Measurements from ENCODE around the gene ARHGAP4.

Gene ARHGAP4

DNA sequence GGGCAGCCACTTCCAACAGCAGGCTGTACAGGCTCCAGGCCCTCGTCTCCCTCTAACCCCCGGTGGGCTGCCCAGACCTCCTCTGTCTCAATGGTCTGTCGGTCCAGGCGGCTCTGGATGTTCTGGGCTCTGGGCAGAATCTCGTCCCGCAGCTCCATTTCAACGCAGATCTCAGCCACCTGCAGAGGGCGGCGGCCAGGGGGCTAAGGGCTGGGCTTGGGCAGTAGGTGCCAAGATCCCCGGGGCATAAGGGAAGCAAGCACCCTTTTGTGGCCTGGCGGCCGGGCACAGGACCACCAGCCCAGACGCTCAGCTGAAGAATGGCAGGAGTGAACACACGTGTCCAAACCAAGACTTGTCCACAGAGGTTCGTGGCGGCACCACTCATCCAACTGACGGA lies 12.4 kb downstream of the ARHGAP4 start:
- DNase-seq, result no peak
- in situ Hi-C loops (cut with HindIII; ENCODE audit: low pct_ligation_motif_present, low pct_unique_long_range_greater_than_20kb, low sequenced_read_pairs), result no loop called here

DNA sequence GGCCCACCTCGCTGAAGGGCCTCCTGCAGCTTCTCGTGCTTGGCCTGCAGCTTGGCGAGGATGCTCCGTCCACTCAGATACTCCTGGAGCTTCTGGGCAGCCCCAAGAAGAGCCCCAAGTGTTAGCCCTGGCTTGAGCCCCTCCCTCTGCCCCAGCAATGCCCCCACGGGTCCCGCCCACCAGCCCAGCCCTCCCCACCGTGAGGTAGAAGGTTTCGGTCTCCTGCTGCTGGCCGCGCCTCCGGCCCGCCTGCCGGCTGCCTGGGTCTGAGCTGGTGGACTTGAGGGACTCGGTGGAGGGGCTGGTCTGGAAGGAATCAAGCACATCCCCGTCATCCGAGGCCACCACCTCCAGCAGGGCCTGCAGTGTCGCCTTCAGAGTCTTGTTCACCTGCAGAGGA lies 12.9 kb downstream of the ARHGAP4 start:
- in situ Hi-C loops (cut with HindIII; ENCODE audit: low pct_ligation_motif_present, low pct_unique_long_range_greater_than_20kb, low sequenced_read_pairs), result no loop called here
- DNase-seq, result no peak

- DNase-seq, result no peak
- in situ Hi-C loops (cut with HindIII; ENCODE audit: low pct_ligation_motif_present, low pct_unique_long_range_greater_than_20kb, low sequenced_read_pairs), result no loop called here
These were observed 14.3 kb downstream of the ARHGAP4 start for GRCh38 chrX:153911798-153912197.

- in situ Hi-C loops (cut with HindIII; ENCODE audit: low pct_ligation_motif_present, low pct_unique_long_range_greater_than_20kb, low sequenced_read_pairs), result no loop called here
- no peak for DNase-seq
These were observed 15.6 kb downstream of the ARHGAP4 start for GRCh38 chrX:153910446-153910845.

DNA sequence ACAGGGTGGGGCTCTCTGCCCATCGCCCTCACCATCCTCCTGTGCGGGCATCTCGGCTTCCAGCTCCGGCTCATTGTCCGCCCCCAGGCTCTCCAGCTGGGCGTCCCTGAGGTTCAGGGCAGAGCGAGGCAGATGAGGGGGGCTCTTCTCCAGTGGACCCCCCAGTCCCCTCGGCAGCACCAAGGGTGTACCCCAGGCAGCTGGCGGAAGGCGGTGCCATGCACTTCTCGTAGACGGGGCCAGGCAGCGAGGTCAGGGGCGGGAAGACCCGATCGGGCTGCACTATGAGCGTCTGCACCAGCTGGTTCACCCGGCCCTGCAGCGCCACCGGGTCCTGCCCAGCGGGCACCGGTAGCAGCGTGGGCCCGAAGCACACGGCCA lies 16.1 kb downstream of the ARHGAP4 start:
- no peak for DNase-seq
- in situ Hi-C loops (cut with HindIII; ENCODE audit: low pct_ligation_motif_present, low pct_unique_long_range_greater_than_20kb, low sequenced_read_pairs), result no loop called here

GRCh38 chrX:153909024-153909979 lies 16.8 kb downstream of the ARHGAP4 start:
- in situ Hi-C loops (cut with HindIII; ENCODE audit: low pct_ligation_motif_present, low pct_unique_long_range_greater_than_20kb, low sequenced_read_pairs), result no loop called here
- DNase-seq, result no peak

DNA sequence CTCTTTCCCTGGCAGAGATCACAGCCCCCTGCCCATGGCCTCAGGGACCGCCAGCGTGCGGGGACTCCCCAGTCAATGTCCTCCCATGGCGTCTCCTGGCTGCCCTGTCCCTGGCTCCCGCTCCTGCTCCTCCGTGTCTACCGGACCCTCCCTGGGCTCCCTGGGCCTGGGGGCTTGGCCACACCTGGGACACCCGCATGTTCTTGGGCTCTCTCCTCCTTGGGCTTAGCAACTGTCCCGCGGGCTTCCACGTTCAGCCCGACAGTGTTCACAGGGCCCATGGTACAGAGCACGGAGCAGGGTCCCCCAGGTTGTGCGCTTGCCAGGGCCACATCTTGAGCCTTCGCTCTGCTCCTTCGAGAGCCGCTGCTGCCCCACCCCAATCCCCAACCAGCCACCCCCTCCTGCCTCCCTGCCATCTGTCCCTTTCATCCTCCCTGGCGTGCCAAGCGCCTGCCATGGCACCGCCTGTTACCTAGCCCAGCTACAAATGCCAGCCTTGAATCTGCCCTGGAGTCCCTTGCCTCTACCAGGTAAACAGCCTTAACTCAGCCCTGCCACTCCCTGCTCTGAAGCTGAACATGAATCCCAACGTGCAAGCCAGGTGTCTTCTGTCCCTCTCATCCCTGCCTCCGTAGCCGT lies 17.7 kb downstream of the ARHGAP4 start:
- no peak for DNase-seq
- in situ Hi-C loops (cut with HindIII; ENCODE audit: low pct_ligation_motif_present, low pct_unique_long_range_greater_than_20kb, low sequenced_read_pairs), result no loop called here

- in situ Hi-C loops (cut with HindIII; ENCODE audit: low pct_ligation_motif_present, low pct_unique_long_range_greater_than_20kb, low sequenced_read_pairs), result no loop called here
- DNase-seq, result no peak
These were observed 18.6 kb downstream of the ARHGAP4 start for GRCh38 chrX:153907456-153907855.

DNA sequence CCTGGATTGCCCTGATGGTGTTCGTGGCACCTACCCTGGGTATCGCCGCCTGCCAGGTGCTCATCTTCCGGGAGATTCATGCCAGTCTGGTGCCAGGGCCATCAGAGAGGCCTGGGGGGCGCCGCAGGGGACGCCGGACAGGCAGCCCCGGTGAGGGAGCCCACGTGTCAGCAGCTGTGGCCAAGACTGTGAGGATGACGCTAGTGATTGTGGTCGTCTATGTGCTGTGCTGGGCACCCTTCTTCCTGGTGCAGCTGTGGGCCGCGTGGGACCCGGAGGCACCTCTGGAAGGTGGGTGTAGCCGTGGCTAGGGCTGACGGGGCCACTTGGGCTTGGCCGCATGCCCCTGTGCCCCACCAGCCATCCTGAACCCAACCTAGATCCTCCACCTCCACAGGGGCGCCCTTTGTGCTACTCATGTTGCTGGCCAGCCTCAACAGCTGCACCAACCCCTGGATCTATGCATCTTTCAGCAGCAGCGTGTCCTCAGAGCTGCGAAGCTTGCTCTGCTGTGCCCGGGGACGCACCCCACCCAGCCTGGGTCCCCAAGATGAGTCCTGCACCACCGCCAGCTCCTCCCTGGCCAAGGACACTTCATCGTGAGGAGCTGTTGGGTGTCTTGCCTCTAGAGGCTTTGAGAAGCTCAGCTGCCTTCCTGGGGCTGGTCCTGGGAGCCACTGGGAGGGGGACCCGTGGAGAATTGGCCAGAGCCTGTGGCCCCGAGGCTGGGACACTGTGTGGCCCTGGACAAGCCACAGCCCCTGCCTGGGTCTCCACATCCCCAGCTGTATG lies 19.7 kb downstream of the ARHGAP4 start:
- no peak for DNase-seq
- in situ Hi-C loops (cut with HindIII; ENCODE audit: low pct_ligation_motif_present, low pct_unique_long_range_greater_than_20kb, low sequenced_read_pairs), result no loop called here

DNA sequence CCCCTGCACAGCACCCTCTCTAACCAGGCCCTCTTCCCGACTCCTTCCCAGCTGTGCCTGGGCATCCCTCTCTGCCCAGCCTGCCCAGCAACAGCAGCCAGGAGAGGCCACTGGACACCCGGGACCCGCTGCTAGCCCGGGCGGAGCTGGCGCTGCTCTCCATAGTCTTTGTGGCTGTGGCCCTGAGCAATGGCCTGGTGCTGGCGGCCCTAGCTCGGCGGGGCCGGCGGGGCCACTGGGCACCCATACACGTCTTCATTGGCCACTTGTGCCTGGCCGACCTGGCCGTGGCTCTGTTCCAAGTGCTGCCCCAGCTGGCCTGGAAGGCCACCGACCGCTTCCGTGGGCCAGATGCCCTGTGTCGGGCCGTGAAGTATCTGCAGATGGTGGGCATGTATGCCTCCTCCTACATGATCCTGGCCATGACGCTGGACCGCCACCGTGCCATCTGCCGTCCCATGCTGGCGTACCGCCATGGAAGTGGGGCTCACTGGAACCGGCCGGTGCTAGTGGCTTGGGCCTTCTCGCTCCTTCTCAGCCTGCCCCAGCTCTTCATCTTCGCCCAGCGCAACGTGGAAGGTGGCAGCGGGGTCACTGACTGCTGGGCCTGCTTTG lies 20.5 kb downstream of the ARHGAP4 start:
- no peak for DNase-seq
- in situ Hi-C loops (cut with HindIII; ENCODE audit: low pct_ligation_motif_present, low pct_unique_long_range_greater_than_20kb, low sequenced_read_pairs), result no loop called here

GRCh38 chrX:153903991-153904957 lies 21.8 kb downstream of the ARHGAP4 start, which contains the start of gene AVPR2:
Gene AVPR2 (plus strand): TSS chrX:153904673. CDS start chrX:153905146, 473 bp downstream.
- no peak for DNase-seq
- in situ Hi-C loops (cut with HindIII; ENCODE audit: low pct_ligation_motif_present, low pct_unique_long_range_greater_than_20kb, low sequenced_read_pairs), result no loop called here

DNA sequence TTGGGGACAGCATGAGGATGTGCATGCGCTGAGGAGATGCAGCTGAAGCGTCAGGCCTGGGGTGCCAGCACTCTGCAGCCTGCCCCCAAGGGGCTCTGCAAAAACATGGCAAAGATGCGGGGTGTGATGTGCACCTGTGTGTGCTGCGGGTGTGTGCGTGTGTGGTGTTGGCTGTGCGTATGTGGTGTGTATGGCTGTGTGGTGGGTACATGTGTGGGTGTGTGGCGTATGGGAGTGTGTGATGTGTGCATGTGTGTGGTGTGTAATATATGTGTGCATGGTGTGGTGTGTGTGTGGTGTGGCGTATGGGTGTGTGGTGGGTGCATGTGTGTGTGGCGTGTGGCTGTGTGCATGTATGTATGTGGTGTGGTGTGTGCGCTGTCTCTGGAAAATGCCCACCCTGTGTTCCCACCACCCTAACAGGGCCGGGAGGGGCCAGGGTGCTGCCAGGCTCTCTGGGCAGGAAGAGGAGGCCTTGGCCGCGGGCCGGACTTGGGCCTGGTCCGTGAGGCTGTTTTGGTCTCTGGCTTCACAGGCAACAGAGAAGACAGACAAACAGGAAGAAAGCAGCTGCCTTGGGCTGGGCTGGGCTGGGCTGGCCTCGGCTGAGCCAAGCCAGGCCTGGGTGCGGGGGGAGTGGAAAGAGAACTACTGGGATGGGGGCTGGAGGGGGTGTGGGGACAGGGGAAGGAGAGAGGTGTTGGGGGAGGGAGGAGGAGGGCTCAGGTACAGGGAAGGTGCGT lies 22.7 kb downstream of the ARHGAP4 start:
- DNase-seq, result no peak
- in situ Hi-C loops (cut with HindIII; ENCODE audit: low pct_ligation_motif_present, low pct_unique_long_range_greater_than_20kb, low sequenced_read_pairs), result no loop called here

DNA sequence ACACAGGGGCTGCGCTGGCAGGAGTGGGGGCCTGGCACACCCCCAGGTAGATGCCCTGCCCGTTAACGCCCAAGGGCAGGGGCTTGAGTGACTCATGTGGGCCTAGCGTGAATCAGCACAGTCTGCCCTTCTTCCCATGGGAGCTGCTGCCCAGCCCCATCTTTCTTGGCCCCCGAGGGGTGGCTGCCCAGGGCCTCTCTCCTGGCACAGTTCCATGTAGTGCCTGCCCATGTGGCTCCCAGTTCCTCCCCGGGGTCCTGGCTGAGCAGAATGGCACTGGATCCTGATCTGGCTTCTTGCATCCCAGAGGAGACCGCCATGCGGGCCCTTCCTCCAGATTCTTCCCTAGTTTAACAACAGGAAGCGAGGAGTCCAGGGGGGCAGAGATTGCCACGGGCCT lies 23.7 kb downstream of the ARHGAP4 start:
- in situ Hi-C loops (cut with HindIII; ENCODE audit: low pct_ligation_motif_present, low pct_unique_long_range_greater_than_20kb, low sequenced_read_pairs), result no loop called here
- DNase-seq, result no peak

- in situ Hi-C loops (cut with HindIII; ENCODE audit: low pct_ligation_motif_present, low pct_unique_long_range_greater_than_20kb, low sequenced_read_pairs), result no loop called here
These were observed 24.3 kb downstream of the ARHGAP4 start for GRCh38 chrX:153901753-153902140.

GRCh38 chrX:153900831-153901752 lies 25.0 kb downstream of the ARHGAP4 start:
- DNase-seq, result peak; percentile 69

More at GRCh38 chrX:153901753-153902140, 24.3 kb downstream of the ARHGAP4 start:
- DNase-seq, result no peak

DNA sequence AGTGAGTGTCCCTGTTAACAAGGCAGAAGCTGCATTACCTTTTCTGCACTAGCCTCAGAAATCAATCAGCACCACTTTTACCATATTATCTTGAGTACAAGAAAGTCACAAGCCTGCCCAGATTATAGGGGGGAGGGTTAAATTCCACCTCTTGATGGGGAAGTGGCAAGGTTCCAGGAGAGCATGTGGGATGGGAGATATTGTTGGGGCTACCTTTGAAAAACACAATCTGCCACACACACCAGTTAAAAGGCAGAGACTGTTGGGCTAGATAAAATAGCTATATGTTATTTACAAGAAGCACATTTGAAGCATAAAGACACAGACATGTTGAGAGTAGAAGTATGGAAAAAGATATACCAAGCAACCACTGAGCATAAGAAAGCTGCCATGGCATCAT lies 28.2 kb downstream of the ARHGAP4 start:
- in situ Hi-C loops (cut with HindIII; ENCODE audit: low pct_ligation_motif_present, low pct_unique_long_range_greater_than_20kb, low sequenced_read_pairs), result no loop called here
- DNase-seq, result no peak

More at GRCh38 chrX:153900831-153901752, 25.0 kb downstream of the ARHGAP4 start:
- in situ Hi-C loops (cut with HindIII; ENCODE audit: low pct_ligation_motif_present, low pct_unique_long_range_greater_than_20kb, low sequenced_read_pairs), result no loop called here
